GM10248 (cell line): ENCODE data around the gene GAST.
"Not testable (repeated sequence)": the region's sequence is repeated elsewhere in the genome, so short reads cannot be mapped to it uniquely, and the experiment has no call there.

Experiments
- CTCF ChIA-PET: fragments of 300-600 bp; sonication (Branson Sonifier 250); formaldehyde crosslinking; extraction: SDS; loops from one replicate; lab custom pipeline; 2021; ENCODE audit warnings: antibody characterized with exemption; lab: Yijun Ruan, JAX
- POLR2A ChIA-PET: fragments of 350-650 bp; sonication (Branson Sonifier 250); formaldehyde crosslinking; extraction: SDS; loops from one replicate; lab custom pipeline; 2020; ENCODE audit warnings: antibody characterized with exemption; lab: Yijun Ruan, JAX
- DNase-seq: peaks from one replicate; pipeline ENCODE4 v3.0.0; 2012; ENCODE audit errors: extremely low spot score
- CTCF ChIP-seq: IDR thresholded peaks from 2 replicates; pipeline ENCODE4 v1.5.1; 2012; ENCODE audit warnings: mild to moderate bottlenecking, low read depth; ENCODE audit errors: extremely low read depth, missing control alignments, control extremely low read depth

GAST gene

GRCh38 chr17:41695134-41695661, 16.9 kb upstream of the GAST start:
- no peak for TF ChIP-seq CTCF
- no peak for DNase-seq
- ChIA-PET CTCF (interaction anchor here (0.7 to 9.3 kb wide), 20 partner anchors 10 to 1393 kb away, joined by 3 to 118 read pairs (median 5); partner anchors contain the start of genes JUP and P3H4), POLR2A (interaction anchor here (0.5 to 1.3 kb wide), 3 partner anchors 12 to 1039 kb away, joined by 3 read pairs; no protein-coding TSS in a partner anchor)

DNA sequence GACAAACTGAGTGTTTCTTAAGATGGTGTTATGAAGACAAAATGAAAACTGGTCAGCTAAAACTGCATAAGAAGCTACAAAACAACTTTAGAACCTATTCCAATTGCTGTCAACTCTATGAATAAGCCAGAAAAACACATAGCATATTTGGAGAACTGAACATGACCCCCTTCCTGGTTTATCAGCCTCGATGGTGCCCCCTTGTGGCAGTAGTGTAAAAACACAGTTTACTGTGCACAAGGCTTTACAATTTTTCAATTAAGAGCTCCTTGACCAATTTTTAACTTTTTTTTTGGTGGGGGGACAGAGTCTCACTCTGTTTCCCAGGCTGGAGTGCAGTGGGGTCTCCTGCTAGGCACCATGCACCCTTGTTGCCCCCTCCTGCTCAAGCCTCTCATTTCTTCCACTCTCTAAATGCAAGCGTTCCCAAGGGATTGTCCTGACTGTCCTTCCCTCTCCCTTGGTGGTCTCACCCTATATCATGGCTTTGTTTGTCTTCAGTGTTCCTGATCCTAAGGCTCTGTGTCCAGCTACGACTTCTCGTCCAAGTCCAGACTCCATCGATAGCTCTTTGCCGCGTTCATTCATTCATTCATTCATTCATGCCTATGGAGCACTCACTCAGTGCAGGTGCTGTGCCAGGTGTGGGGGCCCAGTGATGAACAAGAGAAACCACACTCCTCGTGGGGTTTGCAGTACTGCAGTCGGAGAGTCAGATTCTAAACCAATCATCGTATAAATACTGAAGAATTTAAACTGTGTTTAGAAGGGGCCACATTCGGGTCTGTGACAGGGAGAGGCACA, 16.0 kb upstream of the GAST start:
- TF ChIP-seq CTCF = peak; percentile 80
- peak; percentile 81 for DNase-seq
- ChIA-PET POLR2A (interaction anchor here (0.6 to 1.5 kb wide), 4 partner anchors 11 to 989 kb away, joined by 3 to 8 read pairs (median 3); no protein-coding TSS in a partner anchor), CTCF (interaction anchor here (0.6 to 9.3 kb wide), 25 partner anchors 10 to 1394 kb away, joined by 3 to 118 read pairs (median 5); partner anchors contain the start of genes GAST, JUP and P3H4)

- no peak for TF ChIP-seq CTCF
- ChIA-PET CTCF (interaction anchor here (2.2 kb wide), 1 partner anchor 34 kb away, joined by 7 read pairs; no protein-coding TSS in a partner anchor), POLR2A (interaction anchor here (0.6 to 1.5 kb wide), 2 partner anchors 9 to 19 kb away, joined by 5 to 8 read pairs; no protein-coding TSS in a partner anchor)
- no peak for DNase-seq
Measured at GRCh38 chr17:41697122-41697962, 14.8 kb upstream of the GAST start.

DNA sequence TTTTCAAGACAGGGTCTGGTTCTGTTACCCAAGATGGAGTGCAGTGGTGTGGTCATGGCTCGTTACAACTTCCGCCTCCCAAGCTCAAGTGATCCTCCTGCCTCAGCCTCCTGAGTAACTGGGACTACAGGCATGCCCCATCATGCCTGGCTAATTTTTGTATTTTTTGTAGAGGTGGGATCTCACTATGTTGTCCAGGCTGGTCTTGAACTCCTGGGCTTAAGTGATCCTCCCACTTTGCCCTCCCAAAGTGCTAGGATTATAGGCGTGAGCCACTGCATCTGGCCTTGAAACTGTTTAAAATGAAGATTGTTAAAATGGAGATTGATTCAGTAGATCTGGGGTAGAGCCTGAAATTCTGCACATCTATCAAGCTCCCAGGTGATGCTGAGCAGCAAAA, 11.3 kb upstream of the GAST start:
- POLR2A ChIA-PET, DNase-seq: not testable (repeated sequence)
- CTCF ChIA-PET = interaction anchor here (1.5 kb wide), 1 partner anchor 12 kb away, joined by 4 read pairs; the partner anchor contains the start of gene GAST

DNA sequence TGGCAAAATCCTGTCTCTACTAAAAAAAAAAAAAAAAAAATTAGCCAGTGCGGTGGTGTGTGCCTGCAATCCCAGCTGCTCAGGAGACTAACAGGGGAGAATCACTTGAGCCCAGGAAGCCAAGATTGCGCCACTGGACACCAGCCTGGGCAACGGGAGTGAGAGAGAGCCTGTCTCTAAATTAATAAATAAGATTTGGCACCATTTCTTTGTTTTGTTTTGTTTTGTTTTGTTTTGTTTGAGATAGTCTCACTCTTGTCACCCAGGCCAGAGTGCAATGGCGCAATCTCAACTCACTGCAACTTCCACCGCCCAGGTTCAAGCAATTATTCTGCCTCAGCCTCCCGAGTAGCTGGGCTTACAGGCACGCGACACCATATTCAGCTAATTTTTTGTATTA, 9.4 kb upstream of the GAST start:
- no peak for DNase-seq
- ChIA-PET POLR2A (no interaction called here), CTCF (no interaction called here)
- no peak for TF ChIP-seq CTCF

- CTCF ChIA-PET = interaction anchor here (1.5 to 5.8 kb wide), 3 partner anchors 10 to 43 kb away, joined by 3 to 36 read pairs (median 4); no protein-coding TSS in a partner anchor
- POLR2A ChIA-PET = interaction anchor here (0.6 kb wide), 1 partner anchor 16 kb away, joined by 3 read pairs; no protein-coding TSS in a partner anchor
- TF ChIP-seq CTCF = no peak
- DNase-seq = no peak
Measured at GRCh38 chr17:41705271-41705991, 6.7 kb upstream of the GAST start.
